Left lobe of liver (tissue), 2 donors: ENCODE data around the gene TMEM108. TPM values are rescaled to one million over a fixed set of nuclear protein-coding genes. Genes with fewer than 3 reads are reported as not detected.

Experiments
- ATAC-seq: fragments of 200-7000 bp; cut with Tn5 transposase; one replicate; pipeline ENCODE4 v1.9.1; 2020; ENCODE audit warnings: mild to moderate bottlenecking, moderate library complexity
- DNase-seq: peaks from one replicate; pipeline ENCODE4 v3.0.0-alpha.2; 2020; ENCODE audit warnings: low spot score
- total RNA-seq: library from RNA; stranded (reverse); gene quantifications from one replicate; pipeline ENCODE4 v1.2.1, GENCODE V29; 2021
- donor health status: DM: no; HTN: no; CAD: no; lungs with moderate emphysema.
- donor health status: DM: no; HTN: yes; CAD: no.

TMEM108 gene
- total RNA-seq, 1 donor from 2014 or later, result not detected

- DNase-seq (no peak), ATAC-seq (no peak)
Measured at GRCh38 chr3:133270631-133271030, 232.4 kb downstream of the TMEM108 start.

- ATAC-seq (no peak), DNase-seq (no peak)
Measured at GRCh38 chr3:133271042-133271441, 232.9 kb downstream of the TMEM108 start.

- no peak for DNase-seq
- no peak for ATAC-seq
Measured at GRCh38 chr3:133271539-133271938, 233.3 kb downstream of the TMEM108 start.

GRCh38 chr3:133273346-133273745 is 235.2 kb downstream of the TMEM108 start:
- DNase-seq (no peak), ATAC-seq (no peak)

GRCh38 chr3:133274477-133274876 is 236.3 kb downstream of the TMEM108 start:
- DNase-seq, result no peak
- no peak for ATAC-seq

- ATAC-seq (no peak), DNase-seq (no peak)
Measured at GRCh38 chr3:133276594-133276993, 238.4 kb downstream of the TMEM108 start.

GRCh38 chr3:133277813-133278212 is 239.6 kb downstream of the TMEM108 start:
- ATAC-seq (no peak), DNase-seq (no peak)

GRCh38 chr3:133278260-133279043 is 240.3 kb downstream of the TMEM108 start:
- ATAC-seq (no peak), DNase-seq (no peak)

GRCh38 chr3:133280586-133280985 is 242.4 kb downstream of the TMEM108 start:
- no peak for DNase-seq
- ATAC-seq, result no peak

- no peak for DNase-seq
- ATAC-seq, result no peak
Measured at GRCh38 chr3:133282236-133282635, 244.0 kb downstream of the TMEM108 start.

- no peak for ATAC-seq
Measured at GRCh38 chr3:133283958-133284807, 246.0 kb downstream of the TMEM108 start.

GRCh38 chr3:133289322-133289721 is 251.1 kb downstream of the TMEM108 start:
- ATAC-seq (no peak), DNase-seq (no peak)

More at GRCh38 chr3:133283958-133284807, 246.0 kb downstream of the TMEM108 start:
- no peak for DNase-seq

- ATAC-seq, result no peak
Measured at GRCh38 chr3:133292296-133292695, 254.1 kb downstream of the TMEM108 start.

GRCh38 chr3:133293397-133294110 is 255.4 kb downstream of the TMEM108 start:
- no peak for DNase-seq
- no peak for ATAC-seq

More at GRCh38 chr3:133292296-133292695, 254.1 kb downstream of the TMEM108 start:
- DNase-seq, result no peak

- DNase-seq (no peak), ATAC-seq (no peak)
Measured at GRCh38 chr3:133294253-133294652, 256.1 kb downstream of the TMEM108 start.

- ATAC-seq (no peak), DNase-seq (no peak)
Measured at GRCh38 chr3:133295199-133295901, 257.2 kb downstream of the TMEM108 start.

GRCh38 chr3:133295944-133296917 is 258.0 kb downstream of the TMEM108 start:
- no peak for DNase-seq
- ATAC-seq, result no peak

GRCh38 chr3:133296981-133297380 is 258.8 kb downstream of the TMEM108 start:
- DNase-seq, result no peak
- ATAC-seq, result no peak

GRCh38 chr3:133300102-133300501 is 261.9 kb downstream of the TMEM108 start:
- no peak for ATAC-seq
- DNase-seq, result no peak
